Skeletal muscle tissue (tissue), 4 donors: ENCODE data around the gene CHID1. TPM values are rescaled to one million over a fixed set of nuclear protein-coding genes. Genes with fewer than 3 reads are reported as not detected.

Source experiments
- H3K27ac ChIP-seq: one replicate; pipeline ENCODE4 v1.7.0; 2013; ENCODE audit warnings: mild to moderate bottlenecking, low read depth, low read length, inconsistent platforms
- H3K27me3 ChIP-seq, 3 donors: one replicate each; pipeline ENCODE4 v1.7.0; 2013; ENCODE audit warnings: low read length in 3 of 3; ENCODE audit not compliant: control insufficient read depth in 3 of 3, insufficient read depth in 3 of 3
- H3K36me3 ChIP-seq, 3 donors: one replicate each; pipeline ENCODE4 v1.7.0; 2013; ENCODE audit warnings: low read length in 3 of 3; ENCODE audit not compliant: control insufficient read depth in 3 of 3, insufficient read depth in 3 of 3
- H3K4me1 ChIP-seq, 3 donors: one replicate each; pipeline ENCODE4 v1.7.0; 2013; ENCODE audit warnings: low read length in 3 of 3, mild to moderate bottlenecking in 3 of 3; ENCODE audit not compliant: control insufficient read depth in 3 of 3, insufficient read depth in 3 of 3
- H3K4me3 ChIP-seq, 3 donors: one replicate each; pipeline ENCODE4 v1.7.0; 2013; ENCODE audit warnings: low read length in 3 of 3
- H3K9ac ChIP-seq, 3 donors: one replicate each; pipeline ENCODE4 v1.7.0; 2013; ENCODE audit warnings: low read length in 3 of 3, mild to moderate bottlenecking in 3 of 3, moderate library complexity in 2 of 3, low read depth in 1 of 3
- H3K9me3 ChIP-seq, 3 donors: one replicate each; pipeline ENCODE4 v1.7.0; 2013; ENCODE audit warnings: low read length in 3 of 3; ENCODE audit not compliant: control insufficient read depth in 3 of 3
- total RNA-seq: library from RNA; depleted of rRNA; stranded (reverse); fragments of >200 nt; gene quantifications from one replicate; pipeline ENCODE4 v1.2.3, GENCODE V29; 2014
- donor health status: Osteomylitis.

CHID1 gene
- total RNA-seq: 26.1 TPM

DNA sequence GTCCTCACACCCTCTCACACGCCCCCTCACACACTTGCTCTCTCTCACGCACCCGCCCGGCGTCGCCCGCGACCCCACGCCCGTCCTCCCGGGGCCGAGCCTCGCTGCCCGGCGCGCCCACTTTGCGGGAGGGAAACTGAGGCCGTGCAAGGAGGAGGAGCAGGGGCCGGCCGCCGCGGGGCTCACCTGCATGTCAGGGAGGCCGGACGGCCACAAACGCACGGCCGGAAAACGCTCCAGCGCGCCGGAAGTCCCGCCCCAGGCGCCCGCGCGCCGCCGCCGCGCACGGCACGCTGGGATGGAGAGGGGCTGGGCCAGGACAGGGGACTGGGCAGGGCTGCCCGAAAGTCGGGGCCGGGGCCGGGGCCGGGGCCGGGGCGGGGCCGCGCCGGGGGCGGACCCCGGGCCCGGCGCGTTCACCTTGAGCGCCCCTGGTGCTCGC is at the start of gene CHID1:
Gene CHID1 (minus strand): TSS at position 222 of the 442 bp plus-strand sequence. CDS start 5,994 bp downstream, outside the sequence.
- peaks cover 0 to 6% (median 3%) of the 10 kb centered on the region in 3 donors for H3K36me3 ChIP-seq
- peak within 1 kb of the TSS; percentile 74 to 86 (median 85) for H3K4me3 ChIP-seq
- H3K9me3 ChIP-seq: no peaks in the 10 kb centered on the region
- H3K27me3 ChIP-seq: no peaks in the 10 kb centered on the region
- H3K4me1 ChIP-seq: peaks cover 15 to 29% (median 19%) of the 10 kb centered on the region in 3 donors
- H3K27ac ChIP-seq: peak within 1 kb of the TSS; percentile 83
- peak within 1 kb of the TSS; percentile 82 to 94 (median 88) for H3K9ac ChIP-seq

DNA sequence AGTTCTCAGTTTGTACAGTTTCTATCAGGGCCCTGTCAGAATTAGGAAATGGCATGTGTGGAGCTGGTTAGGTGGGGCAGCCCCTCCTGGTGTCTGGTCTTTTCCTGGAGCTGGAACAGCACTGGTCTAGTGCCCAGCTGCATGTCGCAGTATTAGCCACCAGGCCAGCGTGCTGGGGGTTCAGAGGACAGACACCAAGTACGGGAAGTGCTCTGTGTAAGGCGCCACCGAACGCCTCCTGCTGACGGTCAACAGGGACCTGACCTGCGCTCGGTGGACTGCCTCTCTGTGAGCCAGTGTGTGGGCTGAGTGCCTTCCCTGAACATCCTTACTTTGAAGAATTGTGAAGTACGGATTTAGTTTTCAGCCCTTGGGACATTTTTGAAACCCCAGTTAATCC is 49.0 kb upstream of the CHID1 start:
- H3K9me3 ChIP-seq: no peaks in the 10 kb centered on the region
- H3K4me3 ChIP-seq: no peak overlapping the region
- H3K36me3 ChIP-seq: peaks cover 14 to 18% (median 16%) of the 10 kb centered on the region in 3 donors

GRCh38 chr11:959027-959426 is 48.4 kb upstream of the CHID1 start:
- H3K4me3 ChIP-seq: no peak overlapping the region
- no peak overlapping the region for H3K9ac ChIP-seq
- H3K36me3 ChIP-seq: peaks cover 13 to 18% (median 17%) of the 10 kb centered on the region in 3 donors
- no peak overlapping the region for H3K27ac ChIP-seq
- no peaks in the 10 kb centered on the region for H3K9me3 ChIP-seq
- peaks cover 6 to 9% (median 8%) of the 10 kb centered on the region in 3 donors for H3K4me1 ChIP-seq
- H3K27me3 ChIP-seq: no peaks in the 10 kb centered on the region

More for the DNA sequence above, 49.0 kb upstream of the CHID1 start:
- Histone ChIP-seq H3K9ac (no peak overlapping the region), H3K27me3 (no peaks in the 10 kb centered on the region), H3K27ac (no peak overlapping the region), H3K4me1 (peaks cover 6 to 9% (median 8%) of the 10 kb centered on the region in 3 donors)

- H3K4me1 ChIP-seq: peaks cover 6 to 9% (median 8%) of the 10 kb centered on the region in 3 donors
- H3K36me3 ChIP-seq: peaks cover 10 to 16% (median 15%) of the 10 kb centered on the region in 3 donors
- H3K27ac ChIP-seq: no peak overlapping the region
- H3K27me3 ChIP-seq: no peaks in the 10 kb centered on the region
- no peak overlapping the region for H3K4me3 ChIP-seq
- H3K9ac ChIP-seq: no peak overlapping the region
- H3K9me3 ChIP-seq: no peaks in the 10 kb centered on the region
These were observed 47.5 kb upstream of the CHID1 start for GRCh38 chr11:958101-958500.

GRCh38 chr11:957212-957920 is 46.8 kb upstream of the CHID1 start:
- Histone ChIP-seq H3K27me3 (no peaks in the 10 kb centered on the region), H3K4me1 (peaks cover 6 to 9% (median 8%) of the 10 kb centered on the region in 3 donors), H3K9me3 (no peaks in the 10 kb centered on the region), H3K27ac (no peak overlapping the region), H3K9ac (no peak overlapping the region), H3K36me3 (peaks cover 10 to 16% (median 15%) of the 10 kb centered on the region in 3 donors), H3K4me3 (no peak overlapping the region)

- Histone ChIP-seq H3K4me3 (no peak overlapping the region), H3K27me3 (no peaks in the 10 kb centered on the region), H3K9me3 (no peaks in the 10 kb centered on the region), H3K36me3 (peaks cover 6 to 10% (median 7%) of the 10 kb centered on the region in 3 donors), H3K9ac (peak overlapping the region in 1 of 3 donors; percentile 25), H3K4me1 (peaks cover 6 to 9% (median 8%) of the 10 kb centered on the region in 3 donors), H3K27ac (no peak overlapping the region)
These were observed 44.8 kb upstream of the CHID1 start for GRCh38 chr11:955154-956063.

- H3K4me1 ChIP-seq: peaks cover 6 to 9% (median 8%) of the 10 kb centered on the region in 3 donors
- no peak overlapping the region for H3K9ac ChIP-seq
- no peak overlapping the region for H3K4me3 ChIP-seq
- H3K9me3 ChIP-seq: no peaks in the 10 kb centered on the region
- H3K27me3 ChIP-seq: no peaks in the 10 kb centered on the region
- H3K27ac ChIP-seq: no peak overlapping the region
- H3K36me3 ChIP-seq: peaks cover 2 to 6% (median 5%) of the 10 kb centered on the region in 3 donors
These were observed 44.0 kb upstream of the CHID1 start for GRCh38 chr11:954392-955153.

- H3K36me3 ChIP-seq: peaks cover 0 to 4% (median 0%) of the 10 kb centered on the region in 3 donors
- H3K4me3 ChIP-seq: no peak overlapping the region
- no peaks in the 10 kb centered on the region for H3K27me3 ChIP-seq
- H3K27ac ChIP-seq: no peak overlapping the region
- H3K9me3 ChIP-seq: no peaks in the 10 kb centered on the region
- no peak overlapping the region for H3K9ac ChIP-seq
- H3K4me1 ChIP-seq: peaks cover 6 to 9% (median 8%) of the 10 kb centered on the region in 3 donors
These were observed 42.9 kb upstream of the CHID1 start for GRCh38 chr11:953512-953911.
